Lung (tissue), 12 donors: ENCODE measurements around the gene RPL36. TPM values are rescaled to one million over a fixed set of nuclear protein-coding genes. Genes with fewer than 3 reads are reported as not detected.

Experiments used
- ATAC-seq: fragments of 200-7000 bp; cut with Tn5 transposase; one replicate; pipeline ENCODE4 v1.9.1; 2020; ENCODE audit warnings: moderate number of reproducible peaks; ENCODE audit not compliant: insufficient read depth, low FRiP score
- DNase-seq, 3 donors: peaks; one replicate each; pipeline ENCODE4 v3.0.0-alpha.2; 2013 to 2017
- H3K27ac ChIP-seq, 2 donors: one replicate each; pipeline ENCODE4 v1.5.1; 2013; ENCODE audit warnings: mild to moderate bottlenecking in 2 of 2, moderate library complexity in 2 of 2, control low read depth in 1 of 2, inconsistent platforms in 1 of 2, low read depth in 1 of 2, low read length in 1 of 2
- H3K27me3 ChIP-seq, 3 donors: one replicate each; pipeline ENCODE4 v1.5.1; 2013; ENCODE audit warnings: low read length in 2 of 3; ENCODE audit not compliant: control insufficient read depth in 3 of 3, insufficient read depth in 3 of 3
- H3K36me3 ChIP-seq, 4 donors: one replicate each; pipeline ENCODE4 v1.5.1; 2013; ENCODE audit warnings: low read length in 4 of 4, mild to moderate bottlenecking in 1 of 4, moderate library complexity in 1 of 4; ENCODE audit not compliant: control insufficient read depth in 4 of 4, insufficient read depth in 4 of 4
- H3K4me1 ChIP-seq, 5 donors: one replicate each; pipeline ENCODE4 v1.5.1; 2013; ENCODE audit warnings: low read length in 5 of 5, mild to moderate bottlenecking in 2 of 5, moderate library complexity in 1 of 5; ENCODE audit not compliant: control insufficient read depth in 5 of 5, insufficient read depth in 5 of 5
- H3K4me3 ChIP-seq: one replicate; pipeline ENCODE4 v1.5.1; 2013; ENCODE audit warnings: mild to moderate bottlenecking, control low read depth, moderate library complexity
- H3K9ac ChIP-seq, 2 donors: one replicate each; pipeline ENCODE4 v1.5.1; 2013; ENCODE audit warnings: low read length in 2 of 2, control low read depth in 1 of 2; ENCODE audit not compliant: insufficient read depth in 1 of 2
- H3K9me3 ChIP-seq, 4 donors: one replicate each; pipeline ENCODE4 v1.5.1; 2013; ENCODE audit warnings: low read length in 3 of 4, mild to moderate bottlenecking in 1 of 4, moderate library complexity in 1 of 4; ENCODE audit not compliant: control insufficient read depth in 4 of 4, insufficient read depth in 3 of 4
- WGBS, 2 donors: extraction: QIAGEN DNeasy Blood & Tissue Kit; methylation state at CpG; one replicate each; pipeline ENCODE4 v1.1.7; 2013; 5-methylcytosine and 5-hydroxymethylcytosine counted together
- polyA plus RNA-seq, 2 donors: library from polyadenylated mRNA; stranded (reverse); fragments of 200-250 nt; gene quantifications; one replicate each; pipeline ENCODE4 v1.2.1, GENCODE V29; 2013
- total RNA-seq, 2 donors: library from RNA; depleted of rRNA in 1 of 2; stranded (reverse); fragments of >200 nt in 1 of 2; gene quantifications; one replicate each; pipeline ENCODE4 v1.2.1, GENCODE V29; 2014 to 2021
- TF ChIP-seq, protein P1 (sequence below): IDR thresholded peaks from 2 replicates; pipeline ENCODE4 v1.5.1; 2012; ENCODE audit warnings: mild to moderate bottlenecking; ENCODE audit errors: control extremely low read depth, extremely low read depth
- donor health status: control.
- donor health status: control.
- donor health status: Bipolar disorder and iron deficiency.
- donor health status: healthy.
- donor health status: DM: yes; HTN: yes; CAD: no.

Gene RPL36
- total and polyA plus RNA-seq, 4 donors, result 309 to 1,934 (median 702) TPM

DNA sequence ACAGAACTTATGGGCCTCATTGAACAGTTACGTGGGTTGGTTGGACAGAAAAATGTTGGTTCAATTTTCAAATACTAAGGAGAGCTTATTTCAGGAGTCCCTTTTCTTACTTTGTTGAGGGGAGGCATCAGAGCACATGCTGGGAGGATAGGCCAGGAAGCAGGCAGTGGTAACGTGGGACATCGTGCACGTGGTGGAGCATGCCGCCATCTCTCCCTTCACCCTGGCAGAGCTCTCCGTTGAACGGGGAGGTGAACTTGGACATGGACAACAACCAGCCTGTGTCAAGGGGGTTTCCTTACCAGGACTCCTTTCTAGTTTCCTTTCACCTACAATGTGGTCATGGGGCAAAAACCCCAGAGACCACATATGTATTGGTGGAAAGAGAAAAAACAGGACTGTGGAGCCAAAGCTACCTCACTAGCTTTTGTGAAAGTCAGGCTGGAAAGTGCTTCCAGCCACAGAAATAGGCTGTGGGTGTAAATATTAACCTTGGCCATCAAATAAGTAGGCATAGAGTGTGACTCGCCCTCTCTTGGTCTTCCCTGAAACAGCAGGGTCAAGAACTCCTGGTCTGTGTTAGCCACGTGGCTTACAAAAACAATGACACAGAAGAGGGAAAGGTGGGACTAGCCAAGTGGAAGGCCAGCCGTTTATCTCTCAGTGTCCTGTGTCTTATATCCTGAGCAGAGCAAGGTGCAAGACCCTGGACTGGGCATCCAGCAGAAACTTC is 24.1 kb upstream of the RPL36 start:
- ATAC-seq, result no peak
- Histone ChIP-seq H3K4me3 (no peak overlapping the region), H3K9ac (no peak overlapping the region), H3K27me3 (no peaks in the 10 kb centered on the region), H3K9me3 (no peaks in the 10 kb centered on the region), H3K36me3 (peaks cover 44 to 77% (median 49%) of the 10 kb centered on the region in 4 donors), H3K4me1 (no peaks in the 10 kb centered on the region), H3K27ac (no peak overlapping the region)
- 82 to 85% methylated on average over 10 of the region's 10 CpGs for WGBS, 2 donors
- TF ChIP-seq, protein P1, sequence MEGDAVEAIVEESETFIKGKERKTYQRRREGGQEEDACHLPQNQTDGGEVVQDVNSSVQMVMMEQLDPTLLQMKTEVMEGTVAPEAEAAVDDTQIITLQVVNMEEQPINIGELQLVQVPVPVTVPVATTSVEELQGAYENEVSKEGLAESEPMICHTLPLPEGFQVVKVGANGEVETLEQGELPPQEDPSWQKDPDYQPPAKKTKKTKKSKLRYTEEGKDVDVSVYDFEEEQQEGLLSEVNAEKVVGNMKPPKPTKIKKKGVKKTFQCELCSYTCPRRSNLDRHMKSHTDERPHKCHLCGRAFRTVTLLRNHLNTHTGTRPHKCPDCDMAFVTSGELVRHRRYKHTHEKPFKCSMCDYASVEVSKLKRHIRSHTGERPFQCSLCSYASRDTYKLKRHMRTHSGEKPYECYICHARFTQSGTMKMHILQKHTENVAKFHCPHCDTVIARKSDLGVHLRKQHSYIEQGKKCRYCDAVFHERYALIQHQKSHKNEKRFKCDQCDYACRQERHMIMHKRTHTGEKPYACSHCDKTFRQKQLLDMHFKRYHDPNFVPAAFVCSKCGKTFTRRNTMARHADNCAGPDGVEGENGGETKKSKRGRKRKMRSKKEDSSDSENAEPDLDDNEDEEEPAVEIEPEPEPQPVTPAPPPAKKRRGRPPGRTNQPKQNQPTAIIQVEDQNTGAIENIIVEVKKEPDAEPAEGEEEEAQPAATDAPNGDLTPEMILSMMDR, result no peak
- DNase-seq, result no peak

- TF ChIP-seq, protein P1, result no peak
- WGBS, 2 donors, result 93% methylated on average over 26 of the region's 26 CpGs
- Histone ChIP-seq H3K36me3 (peaks cover 41 to 72% (median 46%) of the 10 kb centered on the region in 4 donors), H3K4me1 (no peaks in the 10 kb centered on the region), H3K27ac (no peak overlapping the region), H3K27me3 (no peaks in the 10 kb centered on the region), H3K4me3 (no peak overlapping the region), H3K9ac (no peak overlapping the region), H3K9me3 (no peaks in the 10 kb centered on the region)
- DNase-seq, result no peak
- no peak for ATAC-seq
These were observed 23.0 kb upstream of the RPL36 start for GRCh38 chr19:5666921-5667610.

DNA sequence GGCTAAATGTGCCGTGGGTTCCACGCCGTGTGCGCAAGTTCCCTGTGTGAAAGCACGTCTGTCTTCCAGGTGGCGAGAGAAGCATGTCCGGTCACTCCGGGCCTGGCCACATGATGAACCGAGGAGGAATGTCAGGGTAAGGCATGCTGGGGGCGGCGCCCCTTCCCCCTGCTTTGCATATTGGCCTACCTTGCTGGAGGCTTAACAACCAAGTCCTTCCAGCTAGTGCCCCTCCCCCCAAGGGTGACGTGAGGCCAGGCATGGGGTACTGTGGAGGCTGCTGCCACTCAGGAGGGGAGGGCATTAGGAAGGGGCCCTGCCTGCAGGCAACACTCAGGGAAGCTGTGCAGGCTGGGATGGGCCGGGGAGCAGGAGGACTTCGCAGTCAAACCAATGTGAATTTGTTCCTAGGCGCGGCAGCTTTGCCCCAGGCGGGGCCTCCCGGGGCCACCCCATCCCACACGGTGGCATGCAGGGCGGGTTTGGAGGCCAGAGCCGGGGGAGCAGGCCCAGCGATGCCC is 22.3 kb upstream of the RPL36 start:
- no peak overlapping the region for H3K4me3 ChIP-seq
- no peak overlapping the region for H3K27ac ChIP-seq
- H3K36me3 ChIP-seq, result peaks cover 37 to 68% (median 42%) of the 10 kb centered on the region in 4 donors
- H3K9me3 ChIP-seq, result no peaks in the 10 kb centered on the region
- H3K9ac ChIP-seq, result no peak overlapping the region
- H3K4me1 ChIP-seq, result no peaks in the 10 kb centered on the region
- 90 to 93% methylated on average over 22 of the region's 22 CpGs for WGBS, 2 donors
- TF ChIP-seq, protein P1, result no peak
- no peaks in the 10 kb centered on the region for H3K27me3 ChIP-seq
- no peak for ATAC-seq
- DNase-seq, result no peak
